CD14-positive monocyte (primary cell): ENCODE data around the gene KLC3. TPM values are rescaled to one million over a fixed set of nuclear protein-coding genes. Genes with fewer than 3 reads are reported as not detected.

Experiments used
- DNase-seq, 3 donors: peaks; one replicate each; pipeline ENCODE4 v3.0.0-alpha.2; 2011 to 2022
- H2AFZ ChIP-seq: 2 replicates; pipeline ENCODE4 v1.6.0; 2012; ENCODE audit warnings: mild to moderate bottlenecking, low read depth, low read length, inconsistent platforms; ENCODE audit not compliant: insufficient read depth, poor library complexity, severe bottlenecking
- H3K27ac ChIP-seq, 2 donors: 1 replicate in 1 of 2; 2 replicates in 1 of 2; pipeline ENCODE4 v1.5.1; 2012 to 2013; ENCODE audit warnings: low read length in 2 of 2, control low read depth in 1 of 2, inconsistent platforms in 1 of 2, low read depth in 1 of 2, mild to moderate bottlenecking in 1 of 2
- H3K27me3 ChIP-seq, 2 donors: one replicate each; pipeline versions ENCODE4 v1.6.0 to v1.6.1; 2011 to 2013; ENCODE audit warnings: low read length in 2 of 2; ENCODE audit not compliant: control insufficient read depth in 2 of 2, insufficient read depth in 2 of 2
- H3K36me3 ChIP-seq, 2 donors: replicated peaks in 1 of 2; 1 replicate in 1 of 2; 2 replicates in 1 of 2; pipeline versions ENCODE4 v1.5.1 to v1.6.1; 2012 to 2013; ENCODE audit warnings: low read length in 2 of 2, control low read depth in 1 of 2, inconsistent platforms in 1 of 2, mild to moderate bottlenecking in 1 of 2; ENCODE audit not compliant: insufficient read depth in 2 of 2, control insufficient read depth in 1 of 2
- H3K4me1 ChIP-seq, 2 donors: 1 replicate in 1 of 2; 2 replicates in 1 of 2; pipeline versions ENCODE4 v1.5.1 to v1.6.1; 2012 to 2013; ENCODE audit warnings: low read length in 2 of 2, control low read depth in 1 of 2, inconsistent platforms in 1 of 2, mild to moderate bottlenecking in 1 of 2, moderate library complexity in 1 of 2; ENCODE audit not compliant: insufficient read depth in 2 of 2, control insufficient read depth in 1 of 2
- H3K4me2 ChIP-seq: replicated peaks from 2 replicates; pipeline ENCODE3; 2012; ENCODE audit warnings: low read length, moderate library complexity, mild to moderate bottlenecking; ENCODE audit not compliant: poor library complexity, severe bottlenecking; ENCODE audit errors: extremely low read depth
- H3K4me3 ChIP-seq, 3 experiments: fragments of 200-600 bp in 1 of 3; sonication (generic) in 1 of 3; replicated peaks in 1 of 3; 1 replicate in 2 of 3; 2 replicates in 1 of 3; pipeline ENCODE4 v1.5.1; 2011 to 2013; ENCODE audit warnings: low read length in 3 of 3, mild to moderate bottlenecking in 3 of 3, control low read depth in 2 of 3, low read depth in 2 of 3, inconsistent platforms in 1 of 3, moderate library complexity in 1 of 3
- H3K79me2 ChIP-seq: 2 replicates; pipeline ENCODE4 v1.6.0; 2012; ENCODE audit warnings: mild to moderate bottlenecking, control low read depth, inconsistent platforms, low read length, moderate library complexity; ENCODE audit not compliant: insufficient read depth
- H3K9ac ChIP-seq: 2 replicates; pipeline ENCODE4 v1.6.0; 2017; ENCODE audit warnings: low read length, mild to moderate bottlenecking; ENCODE audit not compliant: insufficient read depth, poor library complexity, severe bottlenecking
- H3K9me3 ChIP-seq, 2 donors: replicated peaks in 1 of 2; 1 replicate in 1 of 2; 2 replicates in 1 of 2; pipeline versions ENCODE4 v1.5.1 to v1.6.1; 2012 to 2013; ENCODE audit warnings: low read length in 2 of 2, control low read depth in 1 of 2; ENCODE audit not compliant: control insufficient read depth in 1 of 2, insufficient read depth in 1 of 2
- H4K20me1 ChIP-seq: 2 replicates; pipeline ENCODE4 v1.6.0; 2012; ENCODE audit warnings: mild to moderate bottlenecking, low read length, control low read depth, moderate library complexity; ENCODE audit not compliant: insufficient read depth
- H3K27ac Mint-ChIP-seq, 7 donors: one replicate each; pipeline ENCODE4 v1.8.0; 2020; ENCODE audit warnings: mild to moderate bottlenecking in 7 of 7, mixed read lengths in 7 of 7, moderate library complexity in 6 of 7, inconsistent platforms in 2 of 7
- H3K27me3 Mint-ChIP-seq, 3 donors: one replicate each; pipeline ENCODE4 v1.8.0; 2021 to 2022; ENCODE audit warnings: low read depth in 3 of 3, mild to moderate bottlenecking in 3 of 3, mixed read lengths in 3 of 3, moderate library complexity in 3 of 3, inconsistent platforms in 1 of 3
- H3K36me3 Mint-ChIP-seq, 2 donors: one replicate each; pipeline ENCODE4 v1.8.0; 2020; ENCODE audit warnings: mixed read lengths in 2 of 2, inconsistent platforms in 1 of 2, mild to moderate bottlenecking in 1 of 2
- H3K4me1 Mint-ChIP-seq: one replicate; pipeline ENCODE4 v1.8.0; 2020; ENCODE audit warnings: mild to moderate bottlenecking, mixed read lengths
- H3K4me3 Mint-ChIP-seq, 2 donors: one replicate each; pipeline ENCODE4 v1.8.0; 2020; ENCODE audit warnings: mild to moderate bottlenecking in 2 of 2, mixed read lengths in 2 of 2, moderate library complexity in 1 of 2
- H3K9me3 Mint-ChIP-seq, 7 donors: one replicate each; pipeline ENCODE4 v1.8.0; 2020 to 2022; ENCODE audit warnings: mixed read lengths in 7 of 7, mild to moderate bottlenecking in 6 of 7, moderate library complexity in 6 of 7, inconsistent platforms in 2 of 7
- WGBS: methylation state at CpG from one replicate; pipeline ENCODE4 v1.1.5; 2013; ENCODE audit warnings: missing lambda C conversion rate; ENCODE audit not compliant: insufficient coverage; 5-methylcytosine and 5-hydroxymethylcytosine counted together
- intact Hi-C, 2 donors: fragments of 100-400 bp; cut with micrococcal nuclease; formaldehyde crosslinking; loops; one replicate each; pipeline versions ENCODE4 v1.15.0 to v1.15.1; 2023
- polyA plus RNA-seq, 3 donors: library from polyadenylated mRNA; depleted of rRNA in 1 of 3; unstranded in 2 of 3; stranded (reverse) in 1 of 3; fragments of 300-500 nt in 2 of 3; fragments of >200 nt in 1 of 3; fragmentation: Illumina TruSeq in 2 of 3; gene quantifications; 1 replicate in 2 of 3; 2 replicates in 1 of 3; pipeline ENCODE4 v1.2.3, GENCODE V29; 2012 to 2021
- TF ChIP-seq, protein P1 (sequence below): fragments of 200-600 bp; IDR thresholded peaks from one replicate; pipeline ENCODE4 v1.8.0; 2022; ENCODE audit warnings: antibody characterized with exemption, mild to moderate bottlenecking

Gene KLC3
- polyA plus RNA-seq, 3 donors = not detected

DNA sequence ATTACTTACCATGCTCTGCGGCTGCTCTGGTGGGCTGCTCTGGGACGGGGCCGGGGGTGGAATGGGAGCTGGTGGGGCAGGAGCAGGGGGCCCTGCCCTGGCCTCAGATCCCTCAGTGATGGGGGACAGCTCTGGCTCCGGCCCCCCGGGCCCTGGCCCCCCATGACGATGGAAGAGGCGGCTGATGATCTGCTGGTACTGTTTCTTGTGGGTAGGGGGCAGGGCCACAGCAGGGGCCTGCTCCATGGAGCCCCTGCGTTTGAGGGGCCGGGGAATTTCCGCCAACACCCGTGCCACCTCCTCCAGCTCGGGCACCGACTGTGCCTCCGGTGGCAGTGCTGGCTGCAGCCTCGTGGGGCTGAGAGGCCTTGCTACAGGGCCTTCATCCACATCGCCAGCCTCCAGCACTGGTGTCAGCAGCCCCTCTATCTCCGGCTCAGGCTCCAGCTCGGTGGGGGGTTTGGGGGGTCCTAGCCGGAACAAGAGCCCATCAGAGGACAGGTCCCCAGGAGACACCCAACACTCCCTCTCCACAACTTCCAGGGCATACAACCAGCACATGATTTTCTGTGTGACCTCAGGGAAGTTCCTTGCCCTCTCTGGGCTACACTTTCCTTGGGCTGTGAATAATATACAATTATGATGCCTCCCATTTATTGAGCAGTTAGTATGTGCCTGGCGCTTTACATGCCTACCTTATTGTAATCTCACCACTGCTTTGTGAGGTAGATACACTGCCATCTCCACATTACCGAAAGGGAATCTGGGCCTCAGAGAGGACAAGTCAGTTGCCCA is 51.5 kb downstream of the KLC3 start:
- no peak overlapping the region for H3K4me3 Mint-ChIP-seq
- H3K4me2 ChIP-seq = no peak overlapping the region
- H3K27ac ChIP-seq = no peak overlapping the region
- no peaks in the 10 kb centered on the region for H3K36me3 Mint-ChIP-seq
- no peaks in the 10 kb centered on the region for H3K36me3 ChIP-seq
- no peaks in the 10 kb centered on the region for H4K20me1 ChIP-seq
- H3K4me1 ChIP-seq = peaks cover 5% of the 10 kb centered on the region in 2 donors
- intact Hi-C loops = no loop called here
- no peak overlapping the region for H3K4me3 ChIP-seq
- H3K4me1 Mint-ChIP-seq = peaks cover 10% of the 10 kb centered on the region
- peaks cover 0 to 4% (median 0%) of the 10 kb centered on the region in 7 donors for H3K9me3 Mint-ChIP-seq
- DNase-seq = no peak
- H3K27me3 Mint-ChIP-seq = peaks cover 39 to 46% (median 43%) of the 10 kb centered on the region in 3 donors
- peak overlapping the region in 1 of 7 donors; percentile 25 for H3K27ac Mint-ChIP-seq
- no peaks in the 10 kb centered on the region for H3K79me2 ChIP-seq
- 96% methylated on average over 14 of the region's 21 CpGs for WGBS
- no peak overlapping the region for H3K9ac ChIP-seq
- peaks cover 18 to 28% of the 10 kb centered on the region in 2 donors for H3K27me3 ChIP-seq
- no peaks in the 10 kb centered on the region for H3K9me3 ChIP-seq
- TF ChIP-seq, protein P1, sequence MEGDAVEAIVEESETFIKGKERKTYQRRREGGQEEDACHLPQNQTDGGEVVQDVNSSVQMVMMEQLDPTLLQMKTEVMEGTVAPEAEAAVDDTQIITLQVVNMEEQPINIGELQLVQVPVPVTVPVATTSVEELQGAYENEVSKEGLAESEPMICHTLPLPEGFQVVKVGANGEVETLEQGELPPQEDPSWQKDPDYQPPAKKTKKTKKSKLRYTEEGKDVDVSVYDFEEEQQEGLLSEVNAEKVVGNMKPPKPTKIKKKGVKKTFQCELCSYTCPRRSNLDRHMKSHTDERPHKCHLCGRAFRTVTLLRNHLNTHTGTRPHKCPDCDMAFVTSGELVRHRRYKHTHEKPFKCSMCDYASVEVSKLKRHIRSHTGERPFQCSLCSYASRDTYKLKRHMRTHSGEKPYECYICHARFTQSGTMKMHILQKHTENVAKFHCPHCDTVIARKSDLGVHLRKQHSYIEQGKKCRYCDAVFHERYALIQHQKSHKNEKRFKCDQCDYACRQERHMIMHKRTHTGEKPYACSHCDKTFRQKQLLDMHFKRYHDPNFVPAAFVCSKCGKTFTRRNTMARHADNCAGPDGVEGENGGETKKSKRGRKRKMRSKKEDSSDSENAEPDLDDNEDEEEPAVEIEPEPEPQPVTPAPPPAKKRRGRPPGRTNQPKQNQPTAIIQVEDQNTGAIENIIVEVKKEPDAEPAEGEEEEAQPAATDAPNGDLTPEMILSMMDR = no peak
- H2AFZ ChIP-seq = no peak overlapping the region

DNA sequence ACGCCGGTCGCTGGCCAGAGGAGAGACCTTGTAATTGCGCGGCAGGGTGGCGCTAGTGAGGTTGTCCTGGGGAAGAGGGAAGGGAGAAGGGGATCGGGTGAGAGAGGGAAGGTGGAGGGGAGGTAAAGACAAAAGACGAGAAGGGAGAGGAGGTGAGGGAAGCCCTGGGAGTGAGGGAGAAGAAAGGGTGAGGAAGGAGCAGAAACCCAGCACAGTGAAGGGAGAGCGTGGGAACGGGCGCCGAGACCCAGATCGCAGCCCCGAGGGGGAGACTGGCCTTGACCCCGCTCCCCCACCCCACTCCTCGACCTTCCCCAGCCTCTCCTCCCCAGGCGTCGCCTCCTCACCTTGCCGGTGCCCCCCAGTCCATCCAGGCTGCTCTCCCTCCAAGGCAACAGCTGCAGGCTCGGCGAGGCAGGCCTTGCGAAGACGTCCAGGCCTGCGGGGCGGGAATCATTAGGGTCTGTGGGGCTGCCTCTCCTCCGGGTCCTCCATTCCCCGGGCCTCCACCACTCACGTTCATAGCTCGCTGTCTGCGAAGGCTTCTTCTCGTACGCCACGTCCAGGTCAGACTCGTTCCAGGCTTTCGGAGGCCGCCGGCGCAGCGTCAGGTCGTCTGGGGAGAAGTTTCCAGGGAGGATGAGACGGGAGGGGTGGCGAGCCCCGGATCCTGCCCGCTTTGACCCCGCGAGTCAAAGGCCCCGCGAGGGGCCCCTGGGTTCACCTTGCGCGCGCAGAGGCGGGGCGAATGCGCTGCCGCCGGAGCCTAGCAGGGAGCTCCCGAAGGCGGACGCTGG is 55.5 kb downstream of the KLC3 start:
- Histone ChIP-seq H2AFZ (no peak overlapping the region), H3K36me3 (no peaks in the 10 kb centered on the region), H3K27ac (no peak overlapping the region), H3K27me3 (peaks cover 16 to 37% of the 10 kb centered on the region in 2 donors), H3K4me3 (no peak overlapping the region), H3K4me2 (no peak overlapping the region), H3K9me3 (no peaks in the 10 kb centered on the region), H3K9ac (no peak overlapping the region), H3K79me2 (no peaks in the 10 kb centered on the region), H4K20me1 (no peaks in the 10 kb centered on the region), H3K4me1 (peaks cover 16 to 19% of the 10 kb centered on the region in 2 donors)
- Mint-ChIP-seq H3K27ac (peak overlapping the region in 1 of 7 donors; percentile 52), H3K4me1 (peaks cover 18% of the 10 kb centered on the region), H3K4me3 (peak overlapping the region in 1 of 2 donors; percentile 76), H3K27me3 (peaks cover 45 to 61% (median 48%) of the 10 kb centered on the region in 3 donors), H3K36me3 (no peaks in the 10 kb centered on the region), H3K9me3 (peaks cover 0 to 14% (median 0%) of the 10 kb centered on the region in 7 donors)
- intact Hi-C loops = no loop called here
- 28% methylated on average over 48 of the region's 59 CpGs for WGBS
- TF ChIP-seq, protein P1 = no peak
- no peak for DNase-seq
